Measurements from ENCODE around the gene GALNT5. TPM values are rescaled to one million over a fixed set of nuclear protein-coding genes. Genes with fewer than 3 reads are reported as not detected.

The GALNT5 gene
- total and polyA plus RNA-seq, 2 donors (not counting 3 experiments of a cell fraction or from before 2014, with no cell fraction given): not detected

GRCh38 chr2:157318884-157319283 is 61.4 kb downstream of the GALNT5 start:
- no peaks in the 10 kb centered on the region for H3K4me1 ChIP-seq (ENCODE audit: control insufficient read depth, extremely low read depth, insufficient read depth, low read length)
- no peaks in the 10 kb centered on the region for H3K9me1 ChIP-seq (replicated peaks; ENCODE audit: control insufficient read depth, extremely low read depth, insufficient read depth, low read length)
- H3K4me3 ChIP-seq (replicated peaks in 1 of 3; ENCODE audit: insufficient read depth in 1 of 3, low read depth in 1 of 3, low read length in 3 of 3): no peak overlapping the region
- dilution Hi-C loops (cut with MboI; ENCODE audit: extremely low pct_ligation_motif_present, low sequenced_read_pairs) (no loop called here), intact Hi-C loops (cut with micrococcal nuclease) (no loop called here)
- TF ChIP-seq FOS (IDR thresholded peaks at IDR 0.05; ENCODE audit: borderline replicate concordance, insufficient read depth, low read length) (no peak), MYC (IDR thresholded peaks at IDR 0.05; ENCODE audit: low read depth, low read length) (no peak), CTCF (IDR thresholded peaks at IDR 0.05; ENCODE audit: extremely low read depth in 1 of 2, insufficient read depth in 1 of 2, low read depth in 1 of 2, low read length in 2 of 2) (no peak), EZH2 (IDR thresholded peaks at IDR 0.05; ENCODE audit: borderline replicate concordance, low read depth, low read length, severe bottlenecking) (no peak), MAX (IDR thresholded peaks at IDR 0.05; ENCODE audit: insufficient read depth, insufficient read length) (no peak), POLR2A (IDR thresholded peaks at IDR 0.05; ENCODE audit: low read depth, low read length) (no peak), JUN (IDR thresholded peaks at IDR 0.05; ENCODE audit: borderline replicate concordance, insufficient read depth, insufficient read length, low read depth) (no peak), POLR2AphosphoS5 (IDR thresholded peaks at IDR 0.05; ENCODE audit: insufficient read depth, low read depth, low read length) (no peak), GATA2 (IDR thresholded peaks at IDR 0.05; ENCODE audit: insufficient read depth, insufficient read length, low read depth, low read length) (no peak)
- DNase-seq (ENCODE audit: low read depth, low spot score) (no peak), FAIRE-seq (no peak)
- H3K36me3 ChIP-seq (ENCODE audit: control insufficient read depth in 2 of 2, extremely low read depth in 1 of 2, insufficient read depth in 2 of 2, low read length in 2 of 2): no peaks in the 10 kb centered on the region
- CTCF ChIA-PET: interaction anchor here (0.8 to 3.8 kb wide), 5 partner anchors 9 to 18 kb away, joined by 3 to 23 read pairs (median 5); no protein-coding TSS in a partner anchor
- POLR2A ChIA-PET: no interaction called here
- H3K79me2 ChIP-seq (ENCODE audit: control insufficient read depth, insufficient read depth, low read length): no peaks in the 10 kb centered on the region
- peaks cover 0 to 4% of the 10 kb centered on the region in 2 experiments for H3K27me3 ChIP-seq (ENCODE audit: control insufficient read depth in 2 of 2, insufficient read depth in 2 of 2, low read length in 2 of 2)
- H3K9ac ChIP-seq (replicated peaks; ENCODE audit: extremely low read depth, insufficient read depth, low read length): no peak overlapping the region
- no TSS peak for BruUV-seq (replicated peaks)
- no peak overlapping the region for H3K27ac ChIP-seq (ENCODE audit: insufficient read depth, low read depth, low read length)
- no peaks in the 10 kb centered on the region for H4K20me1 ChIP-seq (replicated peaks; ENCODE audit: control insufficient read depth, extremely low read depth, insufficient read depth, low read length)
- H3K4me2 ChIP-seq (ENCODE audit: insufficient read depth, low read length): no peak overlapping the region
- no peak overlapping the region for H2AFZ ChIP-seq (ENCODE audit: low read depth, low read length)
- H3K9me3 ChIP-seq (replicated peaks; ENCODE audit: control insufficient read depth, insufficient read depth, low read length): no peaks in the 10 kb centered on the region
